Measurements from ENCODE around the gene EARS2. TPM values are rescaled to one million over a fixed set of nuclear protein-coding genes. Genes with fewer than 3 reads are reported as not detected.

The EARS2 gene
- polyA plus RNA-seq, 1 donor, result 23.0 TPM

DNA sequence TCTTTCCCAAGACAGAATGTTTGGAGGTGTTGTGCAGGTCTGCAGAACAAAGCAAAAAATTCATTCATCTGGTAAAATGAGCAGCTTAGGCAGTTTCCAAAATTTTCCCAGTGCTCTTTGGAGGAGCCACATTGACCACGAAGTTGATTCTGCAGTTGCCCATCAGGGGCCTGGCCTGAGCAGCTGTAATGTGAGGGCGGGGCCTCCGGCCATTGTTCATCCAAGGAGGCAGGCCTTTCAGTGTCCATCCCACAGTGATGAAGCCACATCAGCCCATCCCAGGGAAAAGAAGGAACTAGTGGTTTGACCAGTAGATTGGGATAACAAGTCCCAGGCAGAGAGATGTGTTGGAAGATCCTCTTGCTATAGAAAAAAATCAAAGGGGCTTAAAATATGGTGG, 10.5 kb upstream of the EARS2 start:
- H3K9me3 ChIP-seq (ENCODE audit: control insufficient read depth, low read depth, low read length), result no peaks in the 10 kb centered on the region
- WGBS (ENCODE audit: insufficient coverage, low lambda C conversion rate), result no CpG with 5 or more reads among the region's 3 CpGs
- H3K36me3 ChIP-seq (ENCODE audit: control insufficient read depth, insufficient read depth, low read length), result peaks cover 87% of the 10 kb centered on the region

DNA sequence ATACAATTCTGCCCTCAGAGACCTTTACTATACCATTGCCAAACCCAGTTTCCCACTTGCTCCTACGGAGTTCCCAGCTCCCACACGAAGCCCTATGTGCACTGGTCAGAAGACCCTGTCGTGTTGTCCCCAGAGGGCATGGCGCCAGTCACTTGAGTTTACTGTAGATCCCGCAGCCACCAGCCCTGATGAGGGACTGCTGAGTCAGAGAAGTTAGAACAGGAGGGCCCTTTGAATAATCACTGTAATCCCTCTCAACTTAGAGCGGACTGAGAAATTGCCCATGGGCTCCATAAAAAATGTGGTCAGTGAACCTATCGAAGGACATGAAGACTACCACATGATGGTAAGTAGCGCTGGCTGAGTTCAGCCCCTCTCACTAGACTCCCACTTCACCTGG, 9.6 kb upstream of the EARS2 start:
- DNase-seq, result no peak
- H3K27me3 ChIP-seq (ENCODE audit: control insufficient read depth, insufficient read depth, low read length), result no peaks in the 10 kb centered on the region
- H3K36me3 ChIP-seq (ENCODE audit: control insufficient read depth, insufficient read depth, low read length), result peaks cover 87% of the 10 kb centered on the region
- H3K4me1 ChIP-seq (ENCODE audit: control insufficient read depth, insufficient read depth, low read length), result no peaks in the 10 kb centered on the region
- H3K4me3 ChIP-seq (ENCODE audit: low read length), result no peak overlapping the region
- H3K9me3 ChIP-seq (ENCODE audit: control insufficient read depth, low read depth, low read length), result no peaks in the 10 kb centered on the region
- no peak overlapping the region for H3K27ac ChIP-seq (ENCODE audit: low read length)
- no CpG with 5 or more reads among the region's 8 CpGs for WGBS (ENCODE audit: insufficient coverage, low lambda C conversion rate)

More for the DNA sequence above, 10.5 kb upstream of the EARS2 start:
- H3K4me1 ChIP-seq (ENCODE audit: control insufficient read depth, insufficient read depth, low read length), result no peaks in the 10 kb centered on the region
- no peak overlapping the region for H3K27ac ChIP-seq (ENCODE audit: low read length)
- no peak overlapping the region for H3K4me3 ChIP-seq (ENCODE audit: low read length)
- no peaks in the 10 kb centered on the region for H3K27me3 ChIP-seq (ENCODE audit: control insufficient read depth, insufficient read depth, low read length)
- no peak for DNase-seq

DNA sequence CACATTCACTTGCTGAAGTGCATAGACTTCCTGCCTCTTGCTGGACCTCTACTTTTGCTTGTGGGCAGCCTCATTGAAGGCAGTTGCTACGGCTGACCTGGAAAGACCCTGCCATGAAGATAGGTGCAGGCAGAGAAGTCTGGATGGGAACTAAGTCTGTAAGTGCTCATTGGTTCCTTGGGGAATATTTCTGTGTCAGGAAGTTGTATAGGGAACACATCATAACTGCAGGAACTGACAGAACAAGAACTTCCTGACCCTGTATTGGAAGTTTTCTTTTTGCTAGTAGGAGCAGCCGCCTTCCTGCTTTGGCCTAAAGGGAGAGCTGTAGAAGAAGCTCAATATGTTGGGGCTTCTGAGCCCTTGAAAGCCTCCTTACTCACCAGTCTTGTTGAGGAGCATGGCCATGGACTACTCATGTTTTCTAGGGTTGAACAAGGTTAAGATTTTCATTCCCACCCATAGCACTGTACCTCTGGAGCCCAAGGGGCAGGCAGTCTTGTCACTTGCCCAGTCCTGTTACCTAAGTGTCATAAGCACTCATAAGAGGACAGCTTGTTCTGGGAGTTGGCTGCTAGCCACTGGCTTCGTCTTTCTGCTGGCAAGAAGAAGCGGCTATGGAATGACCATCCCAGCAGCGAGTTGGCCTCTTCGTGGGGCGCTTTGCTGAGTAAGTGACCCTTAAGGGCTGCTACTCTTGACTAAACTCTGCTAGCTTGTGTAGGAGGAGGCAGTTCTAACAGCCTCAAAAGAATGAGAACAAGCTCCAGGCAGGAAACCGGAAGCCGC, 7.6 kb upstream of the EARS2 start:
- Histone ChIP-seq H3K4me1 (ENCODE audit: control insufficient read depth, insufficient read depth, low read length) (no peaks in the 10 kb centered on the region), H3K27me3 (ENCODE audit: control insufficient read depth, insufficient read depth, low read length) (no peaks in the 10 kb centered on the region), H3K36me3 (ENCODE audit: control insufficient read depth, insufficient read depth, low read length) (peaks cover 88% of the 10 kb centered on the region), H3K9me3 (ENCODE audit: control insufficient read depth, low read depth, low read length) (no peaks in the 10 kb centered on the region), H3K27ac (ENCODE audit: low read length) (no peak overlapping the region), H3K4me3 (ENCODE audit: low read length) (no peak overlapping the region)
- DNase-seq, result no peak
- WGBS (ENCODE audit: insufficient coverage, low lambda C conversion rate), result no CpG with 5 or more reads among the region's 9 CpGs

DNA sequence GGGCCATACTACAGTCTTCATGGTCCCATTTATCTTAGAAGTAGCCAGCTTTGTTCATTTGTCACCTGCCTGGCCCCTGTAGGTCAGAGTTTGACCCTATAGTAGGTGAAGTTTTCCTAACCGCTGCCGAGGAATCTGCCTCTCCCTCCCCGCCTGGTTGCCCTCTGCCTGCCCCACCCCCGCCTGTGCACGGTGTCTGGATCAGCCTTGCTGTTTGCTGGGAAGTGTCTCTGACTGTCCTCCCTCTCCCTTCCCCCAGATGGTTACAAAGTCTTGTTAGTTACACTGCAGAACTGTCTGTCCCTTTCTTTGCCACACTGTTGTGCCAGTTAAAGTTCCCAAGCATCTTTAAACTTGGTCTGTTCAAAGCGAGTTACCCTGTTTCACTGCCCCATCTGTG, 6.0 kb upstream of the EARS2 start:
- H3K4me3 ChIP-seq (ENCODE audit: low read length), result no peak overlapping the region
- no peak for DNase-seq
- H3K27ac ChIP-seq (ENCODE audit: low read length), result no peak overlapping the region
- no peaks in the 10 kb centered on the region for H3K27me3 ChIP-seq (ENCODE audit: control insufficient read depth, insufficient read depth, low read length)
- no CpG with 5 or more reads among the region's 6 CpGs for WGBS (ENCODE audit: insufficient coverage, low lambda C conversion rate)
- peaks cover 84% of the 10 kb centered on the region for H3K36me3 ChIP-seq (ENCODE audit: control insufficient read depth, insufficient read depth, low read length)
- no peaks in the 10 kb centered on the region for H3K9me3 ChIP-seq (ENCODE audit: control insufficient read depth, low read depth, low read length)
- H3K4me1 ChIP-seq (ENCODE audit: control insufficient read depth, insufficient read depth, low read length), result no peaks in the 10 kb centered on the region

DNA sequence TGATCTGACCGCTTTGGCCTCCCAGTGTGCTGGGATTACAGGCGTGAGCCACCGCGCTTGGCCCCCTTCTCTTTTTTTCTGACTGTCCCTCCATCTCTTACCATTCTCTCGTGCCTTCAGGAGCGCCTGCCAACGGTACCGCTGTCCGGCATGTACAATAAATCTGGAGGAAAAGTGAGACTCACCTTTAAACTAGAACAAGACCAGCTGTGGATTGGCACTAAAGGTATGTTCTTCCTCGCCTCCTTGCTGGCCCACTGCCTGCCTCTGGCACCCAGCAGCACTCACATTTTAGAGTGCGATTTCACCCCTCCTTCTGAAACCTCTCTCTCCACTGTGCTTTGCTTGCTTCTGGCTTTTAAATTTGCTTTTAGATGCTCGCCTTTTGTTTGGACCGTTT, 5.4 kb upstream of the EARS2 start:
- no peak overlapping the region for H3K4me3 ChIP-seq (ENCODE audit: low read length)
- H3K27me3 ChIP-seq (ENCODE audit: control insufficient read depth, insufficient read depth, low read length), result no peaks in the 10 kb centered on the region
- 100% methylated on average over 1 of the region's 13 CpGs for WGBS (ENCODE audit: insufficient coverage, low lambda C conversion rate)
- H3K4me1 ChIP-seq (ENCODE audit: control insufficient read depth, insufficient read depth, low read length), result no peaks in the 10 kb centered on the region
- no peak overlapping the region for H3K27ac ChIP-seq (ENCODE audit: low read length)
- no peak for DNase-seq
- peaks cover 78% of the 10 kb centered on the region for H3K36me3 ChIP-seq (ENCODE audit: control insufficient read depth, insufficient read depth, low read length)
- H3K9me3 ChIP-seq (ENCODE audit: control insufficient read depth, low read depth, low read length), result no peaks in the 10 kb centered on the region

DNA sequence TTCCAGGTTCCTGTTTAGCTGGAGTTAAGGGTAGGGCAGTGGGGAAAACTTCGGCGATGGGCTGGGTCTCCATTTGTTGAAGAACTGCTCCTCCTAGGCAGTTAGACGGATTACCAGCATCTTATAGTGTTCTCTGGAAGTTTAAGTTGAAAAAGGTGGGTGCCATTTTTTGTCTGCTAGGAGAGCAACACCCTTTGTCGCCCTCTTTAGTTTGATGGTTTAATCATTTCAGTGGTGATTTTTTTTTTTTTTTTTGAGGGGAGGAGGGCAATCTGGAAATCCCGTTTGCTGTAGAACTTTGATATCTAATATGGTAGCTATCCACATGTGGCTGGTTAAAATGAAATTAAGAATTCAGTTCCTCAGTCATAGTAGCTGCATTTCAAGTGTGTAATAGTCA, 4.4 kb upstream of the EARS2 start:
- Histone ChIP-seq H3K36me3 (ENCODE audit: control insufficient read depth, insufficient read depth, low read length) (peaks cover 69% of the 10 kb centered on the region), H3K4me1 (ENCODE audit: control insufficient read depth, insufficient read depth, low read length) (no peaks in the 10 kb centered on the region), H3K4me3 (ENCODE audit: low read length) (no peak overlapping the region), H3K27me3 (ENCODE audit: control insufficient read depth, insufficient read depth, low read length) (no peaks in the 10 kb centered on the region), H3K9me3 (ENCODE audit: control insufficient read depth, low read depth, low read length) (no peaks in the 10 kb centered on the region), H3K27ac (ENCODE audit: low read length) (no peak overlapping the region)
- no CpG with 5 or more reads among the region's 5 CpGs for WGBS (ENCODE audit: insufficient coverage, low lambda C conversion rate)
- DNase-seq, result no peak

DNA sequence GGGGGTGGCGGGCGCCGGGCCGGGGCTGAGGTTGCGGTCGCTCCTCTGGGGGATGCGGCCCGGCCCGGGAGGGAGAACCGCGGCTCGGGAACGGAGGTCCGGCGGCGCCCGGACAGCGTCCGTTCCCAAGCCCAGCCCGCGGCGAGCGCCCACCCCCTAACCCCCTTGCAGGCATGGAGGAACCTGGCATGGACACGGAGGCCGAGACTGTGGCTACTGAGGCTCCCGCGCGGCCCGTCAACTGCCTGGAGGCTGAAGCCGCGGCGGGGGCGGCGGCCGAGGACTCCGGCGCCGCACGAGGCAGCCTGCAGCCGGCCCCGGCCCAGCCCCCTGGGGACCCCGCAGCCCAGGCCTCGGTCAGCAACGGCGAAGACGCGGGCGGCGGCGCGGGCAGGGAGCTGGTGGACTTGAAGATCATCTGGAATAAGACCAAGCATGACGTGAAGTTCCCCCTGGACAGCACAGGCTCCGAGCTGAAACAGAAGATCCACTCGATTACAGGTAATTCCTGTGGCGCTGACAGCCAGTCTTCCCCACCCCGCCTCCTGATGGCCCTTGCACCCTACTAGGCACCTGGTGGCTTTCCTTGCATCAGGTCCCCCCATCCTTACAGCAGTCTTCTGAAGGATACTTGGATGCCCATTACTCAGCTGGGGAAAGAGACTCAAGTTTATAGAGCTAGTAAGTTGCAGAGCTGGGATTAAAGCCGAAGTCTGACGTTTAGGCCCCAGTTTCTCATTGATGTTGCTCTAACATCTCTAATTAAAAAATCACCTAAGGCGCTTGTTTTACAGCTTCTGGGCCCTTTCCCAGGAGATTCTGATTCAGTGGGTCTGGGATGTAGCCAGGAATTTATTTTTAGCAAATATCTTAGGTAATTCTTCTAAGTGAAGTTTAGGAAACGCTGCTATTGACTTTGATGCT, 891 bp upstream of the EARS2 start:
- Histone ChIP-seq H3K27me3 (ENCODE audit: control insufficient read depth, insufficient read depth, low read length) (no peaks in the 10 kb centered on the region), H3K9me3 (ENCODE audit: control insufficient read depth, low read depth, low read length) (no peaks in the 10 kb centered on the region), H3K4me1 (ENCODE audit: control insufficient read depth, insufficient read depth, low read length) (no peaks in the 10 kb centered on the region), H3K36me3 (ENCODE audit: control insufficient read depth, insufficient read depth, low read length) (peaks cover 41% of the 10 kb centered on the region), H3K4me3 (ENCODE audit: low read length) (peak overlapping the region; percentile 79), H3K27ac (ENCODE audit: low read length) (no peak overlapping the region)
- peak in 1 of 2 donors; percentile 9 for DNase-seq
- 40% methylated on average over 1 of the region's 60 CpGs for WGBS (ENCODE audit: insufficient coverage, low lambda C conversion rate)

DNA sequence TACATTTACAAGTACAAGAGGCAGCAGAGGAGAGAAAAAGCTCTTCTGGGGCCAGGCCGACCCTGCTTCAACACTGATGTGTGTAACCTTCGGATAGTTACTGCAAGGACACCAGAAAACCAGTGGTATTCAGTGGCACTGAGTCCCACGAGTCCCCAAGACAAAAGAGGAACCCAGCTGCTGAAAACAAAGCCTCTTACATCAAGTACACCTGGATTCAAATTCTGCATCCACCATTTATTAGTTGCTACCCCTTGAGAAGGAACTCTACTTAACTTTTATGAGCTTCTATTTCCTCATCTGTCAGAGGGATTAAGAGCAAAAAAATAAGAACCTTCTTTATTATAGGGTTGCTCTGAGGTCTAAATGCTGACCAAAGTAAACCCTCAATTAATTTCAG, 2.6 kb downstream of the EARS2 start:
- H3K27ac ChIP-seq (ENCODE audit: low read length), result no peak overlapping the region
- H3K27me3 ChIP-seq (ENCODE audit: control insufficient read depth, insufficient read depth, low read length), result no peaks in the 10 kb centered on the region
- no peak for DNase-seq
- peaks cover 32% of the 10 kb centered on the region for H3K36me3 ChIP-seq (ENCODE audit: control insufficient read depth, insufficient read depth, low read length)
- no CpG with 5 or more reads among the region's 3 CpGs for WGBS (ENCODE audit: insufficient coverage, low lambda C conversion rate)
- H3K9me3 ChIP-seq (ENCODE audit: control insufficient read depth, low read depth, low read length), result no peaks in the 10 kb centered on the region
- no peak overlapping the region for H3K4me3 ChIP-seq (ENCODE audit: low read length)
- H3K4me1 ChIP-seq (ENCODE audit: control insufficient read depth, insufficient read depth, low read length), result peaks cover 3% of the 10 kb centered on the region

DNA sequence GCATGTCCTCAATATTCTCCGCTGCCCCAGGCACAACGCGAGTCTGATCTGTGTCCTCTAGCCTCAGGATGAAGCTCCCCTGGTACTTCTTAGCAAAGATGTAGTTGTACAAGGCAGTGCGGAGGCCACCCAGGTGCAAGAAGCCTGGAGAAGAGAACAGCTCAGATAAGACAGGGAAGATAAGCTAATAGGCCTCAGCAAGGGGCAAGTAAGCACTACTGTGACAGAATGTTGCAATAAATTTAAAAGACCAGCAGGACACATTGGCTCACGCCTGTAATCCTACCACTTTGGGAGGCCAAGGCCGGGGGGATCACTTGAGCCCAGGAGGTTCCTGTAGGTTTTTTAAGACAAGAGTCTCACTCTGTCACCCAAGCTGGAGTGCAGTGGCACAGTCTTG, 5.0 kb downstream of the EARS2 start:
- Histone ChIP-seq H3K27ac (ENCODE audit: low read length) (peak overlapping the region; percentile 32), H3K4me1 (ENCODE audit: control insufficient read depth, insufficient read depth, low read length) (peaks cover 3% of the 10 kb centered on the region), H3K9me3 (ENCODE audit: control insufficient read depth, low read depth, low read length) (no peaks in the 10 kb centered on the region), H3K27me3 (ENCODE audit: control insufficient read depth, insufficient read depth, low read length) (no peaks in the 10 kb centered on the region), H3K36me3 (ENCODE audit: control insufficient read depth, insufficient read depth, low read length) (peaks cover 42% of the 10 kb centered on the region), H3K4me3 (ENCODE audit: low read length) (no peak overlapping the region)
- no CpG with 5 or more reads among the region's 6 CpGs for WGBS (ENCODE audit: insufficient coverage, low lambda C conversion rate)
- peak; percentile 57 to 73 for DNase-seq

DNA sequence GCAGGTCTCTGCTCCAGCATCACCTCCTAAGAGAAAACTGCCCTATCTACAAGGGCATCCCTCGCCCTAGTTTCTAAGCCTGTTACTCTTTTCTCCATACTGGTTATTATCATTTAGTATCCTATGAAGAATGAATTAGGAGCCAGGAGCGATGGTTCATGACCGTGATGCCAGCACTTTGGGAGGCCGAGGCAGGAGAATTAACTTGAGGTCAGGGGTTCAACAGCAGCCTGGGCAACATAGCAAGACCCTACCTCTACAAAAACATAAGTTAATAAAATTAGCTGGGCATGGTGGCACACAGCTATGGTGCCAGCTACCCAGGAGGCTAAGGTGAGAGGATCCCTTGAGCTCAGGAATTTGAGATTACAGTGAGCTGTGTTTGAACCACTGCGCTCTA, 7.2 kb downstream of the EARS2 start:
- H3K27me3 ChIP-seq (ENCODE audit: control insufficient read depth, insufficient read depth, low read length), result no peaks in the 10 kb centered on the region
- no CpG with 5 or more reads among the region's 5 CpGs for WGBS (ENCODE audit: insufficient coverage, low lambda C conversion rate)
- peaks cover 62% of the 10 kb centered on the region for H3K36me3 ChIP-seq (ENCODE audit: control insufficient read depth, insufficient read depth, low read length)
- no peaks in the 10 kb centered on the region for H3K9me3 ChIP-seq (ENCODE audit: control insufficient read depth, low read depth, low read length)
- peaks cover 3% of the 10 kb centered on the region for H3K4me1 ChIP-seq (ENCODE audit: control insufficient read depth, insufficient read depth, low read length)
- no peak for DNase-seq
- H3K27ac ChIP-seq (ENCODE audit: low read length), result no peak overlapping the region
- H3K4me3 ChIP-seq (ENCODE audit: low read length), result no peak overlapping the region
